BE2C (cell line): Measurements from ENCODE around the gene PACSIN2.

ENCODE experiments used
- DNase-seq: peaks from one replicate; pipeline ENCODE4 v3.0.0-alpha.2; 2020
- H3K27me3 ChIP-seq: fragments of 250-450 bp; sonication (Bioruptor Pico); 2 replicates; pipeline ENCODE4 v1.5.1; 2020; ENCODE audit warnings: mild to moderate bottlenecking
- H3K36me3 ChIP-seq: fragments of 250-450 bp; sonication (Bioruptor Pico); 2 replicates; pipeline ENCODE4 v1.5.1; 2020; ENCODE audit warnings: mild to moderate bottlenecking
- H3K4me1 ChIP-seq: fragments of 250-450 bp; sonication (Bioruptor Pico); 2 replicates; pipeline ENCODE4 v1.5.1; 2020
- H3K4me3 ChIP-seq: 2 replicates; pipeline ENCODE4 v1.5.1; 2011; ENCODE audit warnings: low read depth, low read length
- H3K9me3 ChIP-seq: fragments of 250-450 bp; sonication (Bioruptor Pico); 2 replicates; pipeline ENCODE4 v1.5.1; 2020
- TF ChIP-seq, protein P1 (sequence below): IDR thresholded peaks from 2 replicates; pipeline ENCODE4 v1.5.1; 2012; ENCODE audit warnings: mild to moderate bottlenecking, low read depth, low read length

PACSIN2 gene

GRCh38 chr22:42931421-42932196 lies 83.3 kb downstream of the PACSIN2 start:
- H3K4me1 ChIP-seq: no peaks in the 10 kb centered on the region
- H3K9me3 ChIP-seq: no peaks in the 10 kb centered on the region
- DNase-seq: no peak
- TF ChIP-seq, protein P1, sequence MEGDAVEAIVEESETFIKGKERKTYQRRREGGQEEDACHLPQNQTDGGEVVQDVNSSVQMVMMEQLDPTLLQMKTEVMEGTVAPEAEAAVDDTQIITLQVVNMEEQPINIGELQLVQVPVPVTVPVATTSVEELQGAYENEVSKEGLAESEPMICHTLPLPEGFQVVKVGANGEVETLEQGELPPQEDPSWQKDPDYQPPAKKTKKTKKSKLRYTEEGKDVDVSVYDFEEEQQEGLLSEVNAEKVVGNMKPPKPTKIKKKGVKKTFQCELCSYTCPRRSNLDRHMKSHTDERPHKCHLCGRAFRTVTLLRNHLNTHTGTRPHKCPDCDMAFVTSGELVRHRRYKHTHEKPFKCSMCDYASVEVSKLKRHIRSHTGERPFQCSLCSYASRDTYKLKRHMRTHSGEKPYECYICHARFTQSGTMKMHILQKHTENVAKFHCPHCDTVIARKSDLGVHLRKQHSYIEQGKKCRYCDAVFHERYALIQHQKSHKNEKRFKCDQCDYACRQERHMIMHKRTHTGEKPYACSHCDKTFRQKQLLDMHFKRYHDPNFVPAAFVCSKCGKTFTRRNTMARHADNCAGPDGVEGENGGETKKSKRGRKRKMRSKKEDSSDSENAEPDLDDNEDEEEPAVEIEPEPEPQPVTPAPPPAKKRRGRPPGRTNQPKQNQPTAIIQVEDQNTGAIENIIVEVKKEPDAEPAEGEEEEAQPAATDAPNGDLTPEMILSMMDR: no peak
- no peaks in the 10 kb centered on the region for H3K27me3 ChIP-seq
- no peaks in the 10 kb centered on the region for H3K36me3 ChIP-seq
- H3K4me3 ChIP-seq: no peak overlapping the region

DNA sequence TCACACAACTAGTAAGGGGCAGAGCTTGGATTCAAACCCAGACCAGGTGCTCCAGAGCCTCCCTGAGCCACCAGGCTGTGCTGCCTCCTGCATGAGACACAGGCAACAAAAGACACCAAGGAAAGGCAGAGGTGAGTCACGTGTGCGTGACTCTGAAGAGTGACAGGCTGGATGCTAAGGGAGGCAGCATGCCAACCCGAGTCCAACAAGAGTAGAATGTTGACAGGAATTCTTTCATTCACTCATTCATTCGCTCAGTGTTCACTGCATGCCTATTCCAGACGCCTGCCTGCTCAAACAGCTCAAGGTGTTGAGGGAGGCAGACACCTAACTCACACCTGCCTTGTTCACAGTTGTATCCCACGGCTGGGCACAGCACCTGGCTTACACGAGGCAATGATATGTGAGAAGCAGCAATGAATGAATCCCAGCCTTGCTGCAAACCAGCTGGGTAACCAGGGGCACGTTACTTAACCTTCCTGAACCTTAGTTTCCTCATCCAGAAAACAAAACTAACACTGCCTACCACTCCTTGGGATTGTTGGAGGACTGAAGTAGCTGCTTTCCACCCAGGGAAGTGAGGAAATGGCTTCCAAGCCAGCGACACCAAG lies 84.0 kb downstream of the PACSIN2 start:
- H3K4me1 ChIP-seq: no peaks in the 10 kb centered on the region; the same call in 1 of the 2 replicates

DNA sequence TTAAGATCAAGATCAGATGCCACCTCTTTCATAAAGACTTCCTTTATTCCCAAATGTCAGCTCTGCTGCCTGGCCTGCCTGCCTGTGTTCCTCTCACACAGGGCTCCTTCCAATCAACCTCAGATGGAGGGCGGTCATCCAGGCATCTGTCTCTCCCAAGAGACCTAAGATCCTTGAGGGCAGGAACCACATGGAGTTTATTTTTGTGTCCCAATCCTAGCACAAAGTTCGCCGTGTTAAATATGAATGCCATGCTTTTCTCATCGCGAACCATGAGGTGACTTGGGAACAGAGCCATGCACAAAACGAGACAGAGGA lies 85.2 kb downstream of the PACSIN2 start:
- no peaks in the 10 kb centered on the region for H3K27me3 ChIP-seq
- H3K36me3 ChIP-seq: no peaks in the 10 kb centered on the region
- TF ChIP-seq, protein P1: no peak
- H3K9me3 ChIP-seq: no peaks in the 10 kb centered on the region
- no peak overlapping the region for H3K4me3 ChIP-seq
- H3K4me1 ChIP-seq: no peaks in the 10 kb centered on the region; the same call in 1 of the 2 replicates
- DNase-seq: no peak

More for the DNA sequence above, 84.0 kb downstream of the PACSIN2 start:
- no peak overlapping the region for H3K4me3 ChIP-seq
- no peaks in the 10 kb centered on the region for H3K9me3 ChIP-seq
- no peaks in the 10 kb centered on the region for H3K36me3 ChIP-seq
- no peak for DNase-seq
- TF ChIP-seq, protein P1: no peak
- H3K27me3 ChIP-seq: no peaks in the 10 kb centered on the region

DNA sequence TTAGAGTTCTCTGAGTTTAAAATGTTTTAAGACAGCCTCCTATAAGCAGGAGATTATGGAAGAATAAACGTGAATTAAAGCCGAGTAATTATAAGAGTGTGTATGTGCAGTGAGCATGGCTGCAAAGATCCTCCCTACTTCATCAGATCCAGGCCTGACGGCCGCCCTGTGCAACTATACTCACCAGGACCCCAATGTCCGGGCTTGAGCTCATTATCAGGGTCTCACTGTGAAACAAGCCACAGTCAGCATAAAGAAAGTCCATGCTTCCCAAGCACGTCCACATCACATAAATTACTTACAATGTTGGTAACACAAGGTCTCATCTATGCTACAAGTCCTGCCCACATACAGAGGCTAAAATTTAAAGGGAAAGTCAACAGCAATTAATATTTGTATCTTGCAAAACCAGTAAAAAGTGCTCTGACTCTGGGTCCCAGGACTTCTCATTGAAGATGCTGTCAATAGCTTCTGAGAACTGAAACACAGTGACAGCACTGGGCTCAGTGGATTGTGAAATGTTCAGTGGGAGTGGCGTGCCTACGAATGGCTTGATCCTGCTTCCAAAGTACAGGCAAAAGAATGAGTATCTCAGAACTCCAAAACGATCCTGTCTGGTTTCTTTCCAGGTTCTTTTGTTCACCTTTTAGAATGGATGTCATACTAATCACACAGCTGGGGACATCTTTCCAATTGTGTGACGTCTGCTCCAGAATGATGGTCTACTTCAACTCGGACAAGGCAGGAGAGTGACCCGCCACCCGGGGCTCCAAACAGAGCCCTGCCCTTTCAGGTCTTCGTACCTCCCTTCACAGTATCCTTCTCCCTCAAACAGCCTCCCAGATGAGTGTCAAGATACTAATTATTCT lies 85.7 kb downstream of the PACSIN2 start:
- TF ChIP-seq, protein P1: no peak
- DNase-seq: no peak
- no peaks in the 10 kb centered on the region for H3K36me3 ChIP-seq
- no peaks in the 10 kb centered on the region; the same call in 1 of the 2 replicates for H3K4me1 ChIP-seq
- H3K4me3 ChIP-seq: no peak overlapping the region
- no peaks in the 10 kb centered on the region for H3K9me3 ChIP-seq
- no peaks in the 10 kb centered on the region for H3K27me3 ChIP-seq

- TF ChIP-seq, protein P1: no peak
- Histone ChIP-seq H3K27me3 (no peaks in the 10 kb centered on the region), H3K4me3 (no peak overlapping the region), H3K36me3 (no peaks in the 10 kb centered on the region), H3K4me1 (no peaks in the 10 kb centered on the region; the same call in 1 of the 2 replicates), H3K9me3 (no peaks in the 10 kb centered on the region)
- DNase-seq: no peak
Measured at GRCh38 chr22:42927966-42928365, 87.0 kb downstream of the PACSIN2 start.
